GM12864 (cell line): ENCODE data around the gene NAALADL2.

Experiments
- DNase-seq: peaks from one replicate; pipeline ENCODE4 v3.0.0-alpha.2; 2011; ENCODE audit warnings: low read depth
- H3K4me3 ChIP-seq: 2 replicates; pipeline ENCODE4 v1.5.1; 2011; ENCODE audit warnings: mild to moderate bottlenecking, low read depth, low read length, control low read depth
- TF ChIP-seq, protein P1 (sequence below): IDR thresholded peaks from 2 replicates; pipeline ENCODE4 v1.5.1; 2011; ENCODE audit warnings: low read depth, mild to moderate bottlenecking, moderate library complexity, low read length, control low read depth, inconsistent platforms; ENCODE audit errors: missing control alignments

NAALADL2 gene

DNA sequence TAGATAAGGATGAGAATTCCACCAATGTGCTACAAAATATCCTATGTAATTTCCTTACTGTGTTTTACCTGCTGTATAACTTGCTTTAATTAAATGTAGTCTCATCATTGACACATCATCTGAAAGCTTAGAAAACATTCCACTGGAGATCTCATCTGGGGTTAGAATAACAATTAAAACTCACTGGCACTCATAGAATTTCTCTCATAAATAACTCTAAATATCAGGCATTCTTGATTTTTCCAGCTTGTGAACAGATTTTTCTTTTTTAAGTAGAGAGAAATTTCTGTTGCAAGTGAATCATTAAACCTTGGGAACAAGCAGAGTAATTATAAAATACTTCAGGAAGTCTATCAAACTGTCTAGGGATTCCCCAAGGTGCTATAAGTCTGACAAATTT, 843.8 kb downstream of the NAALADL2 start:
- H3K4me3 ChIP-seq = no peak overlapping the region
- DNase-seq = no peak
- TF ChIP-seq, protein P1, sequence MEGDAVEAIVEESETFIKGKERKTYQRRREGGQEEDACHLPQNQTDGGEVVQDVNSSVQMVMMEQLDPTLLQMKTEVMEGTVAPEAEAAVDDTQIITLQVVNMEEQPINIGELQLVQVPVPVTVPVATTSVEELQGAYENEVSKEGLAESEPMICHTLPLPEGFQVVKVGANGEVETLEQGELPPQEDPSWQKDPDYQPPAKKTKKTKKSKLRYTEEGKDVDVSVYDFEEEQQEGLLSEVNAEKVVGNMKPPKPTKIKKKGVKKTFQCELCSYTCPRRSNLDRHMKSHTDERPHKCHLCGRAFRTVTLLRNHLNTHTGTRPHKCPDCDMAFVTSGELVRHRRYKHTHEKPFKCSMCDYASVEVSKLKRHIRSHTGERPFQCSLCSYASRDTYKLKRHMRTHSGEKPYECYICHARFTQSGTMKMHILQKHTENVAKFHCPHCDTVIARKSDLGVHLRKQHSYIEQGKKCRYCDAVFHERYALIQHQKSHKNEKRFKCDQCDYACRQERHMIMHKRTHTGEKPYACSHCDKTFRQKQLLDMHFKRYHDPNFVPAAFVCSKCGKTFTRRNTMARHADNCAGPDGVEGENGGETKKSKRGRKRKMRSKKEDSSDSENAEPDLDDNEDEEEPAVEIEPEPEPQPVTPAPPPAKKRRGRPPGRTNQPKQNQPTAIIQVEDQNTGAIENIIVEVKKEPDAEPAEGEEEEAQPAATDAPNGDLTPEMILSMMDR = no peak

DNA sequence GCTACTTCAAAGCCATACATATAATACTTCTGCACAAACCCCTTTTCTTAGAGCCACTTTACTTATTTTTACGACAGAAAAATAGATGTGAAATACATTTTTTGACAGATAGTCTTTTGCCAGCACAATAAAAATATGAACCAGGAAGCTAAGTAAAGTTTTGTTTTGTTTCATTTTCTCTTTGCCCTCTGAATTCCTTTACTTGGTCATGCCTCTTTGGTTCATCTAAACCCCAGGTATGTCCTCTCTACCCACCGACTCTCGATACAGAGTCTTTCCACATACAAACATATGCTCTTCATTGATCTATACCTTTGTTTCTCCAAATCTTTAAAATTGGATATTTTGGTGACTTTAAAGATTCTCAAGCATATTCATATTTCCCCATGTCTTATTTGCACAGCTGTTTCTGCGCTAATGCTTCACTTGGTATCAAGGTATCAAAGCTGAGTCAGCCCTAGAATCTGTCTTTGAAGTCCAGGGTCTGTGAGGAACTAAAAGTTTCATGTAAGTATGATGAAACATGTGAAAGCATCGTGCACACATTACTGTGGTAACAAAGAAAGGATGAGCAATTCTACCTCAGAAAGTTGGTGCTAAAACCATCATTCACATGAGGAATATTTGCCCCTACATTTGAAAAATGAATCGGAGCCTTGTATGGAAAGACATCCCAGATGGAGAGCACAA, 845.4 kb downstream of the NAALADL2 start:
- no peak overlapping the region for H3K4me3 ChIP-seq
- TF ChIP-seq, protein P1 = no peak
- DNase-seq = no peak

DNA sequence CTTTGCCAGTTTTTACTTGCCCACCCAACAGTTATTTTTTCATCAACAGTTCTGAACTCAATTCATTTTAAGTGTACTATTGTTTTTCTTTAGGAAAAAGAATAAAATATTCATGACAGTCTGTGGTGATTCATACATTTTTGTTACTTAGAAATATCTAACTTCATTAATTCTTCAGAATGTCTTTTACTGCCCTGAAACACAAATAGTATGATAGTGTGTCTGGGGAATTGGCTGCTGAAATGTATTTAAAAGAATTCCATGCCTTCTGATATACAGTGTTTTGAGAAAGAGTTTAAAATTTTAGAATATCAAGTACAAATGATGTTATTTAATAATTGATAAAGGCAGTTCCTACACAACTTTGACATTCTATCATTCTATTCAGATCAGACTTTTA, 854.1 kb downstream of the NAALADL2 start:
- H3K4me3 ChIP-seq = no peak overlapping the region
- DNase-seq = no peak
- TF ChIP-seq, protein P1 = no peak

DNA sequence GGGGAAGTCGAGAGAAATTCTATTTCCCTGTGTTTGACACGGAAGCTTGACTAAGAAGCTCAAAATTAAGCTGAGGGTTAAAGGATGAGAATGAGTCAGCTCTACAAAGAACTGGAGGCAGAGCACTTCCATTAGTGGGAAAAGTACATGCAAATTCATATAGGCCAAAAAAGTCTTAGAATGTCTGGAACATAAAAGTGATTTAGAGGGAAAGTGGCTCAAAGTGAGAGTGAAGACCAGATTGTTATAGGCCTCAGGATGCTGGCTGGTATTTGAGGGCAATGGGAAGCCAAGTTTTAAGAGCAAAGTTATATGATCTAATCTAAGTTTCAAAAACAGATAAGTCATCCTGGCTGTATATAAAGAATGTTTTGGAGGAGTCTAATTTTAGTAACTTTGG, 857.3 kb downstream of the NAALADL2 start:
- TF ChIP-seq, protein P1 = no peak
- no peak overlapping the region for H3K4me3 ChIP-seq
- DNase-seq = no peak

DNA sequence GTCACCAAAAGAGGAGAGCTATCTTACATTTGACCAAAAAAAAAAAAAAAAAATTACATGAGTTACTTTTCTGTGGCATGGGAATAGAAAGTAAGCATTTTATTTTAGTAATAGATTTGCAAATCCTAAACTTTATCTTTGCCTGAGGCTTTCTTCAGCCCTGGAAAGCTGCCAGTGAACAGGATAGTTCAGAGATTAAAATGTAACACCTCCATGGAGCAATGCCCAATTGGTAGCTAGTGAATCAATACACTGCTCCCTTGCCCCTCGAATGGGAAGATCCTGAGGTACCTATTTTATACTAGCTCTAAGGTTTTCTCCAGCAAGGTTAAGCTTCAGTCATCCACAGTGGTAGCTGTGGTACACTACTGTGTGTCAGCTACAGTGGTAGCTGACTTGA, 867.1 kb downstream of the NAALADL2 start:
- no peak for DNase-seq
- TF ChIP-seq, protein P1 = no peak
- no peak overlapping the region for H3K4me3 ChIP-seq

- no peak overlapping the region for H3K4me3 ChIP-seq
- DNase-seq = no peak
- TF ChIP-seq, protein P1 = no peak
Observed at GRCh38 chr3:175728566-175728965, 869.4 kb downstream of the NAALADL2 start.

- no peak for DNase-seq
- H3K4me3 ChIP-seq = no peak overlapping the region
- TF ChIP-seq, protein P1 = no peak
Observed at GRCh38 chr3:175729466-175729865, 870.3 kb downstream of the NAALADL2 start.
